Kidney (tissue), 14 donors: ENCODE measurements around the gene GRAMD4. TPM values are rescaled to one million over a fixed set of nuclear protein-coding genes. Genes with fewer than 3 reads are reported as not detected.

Experiments
- DNase-seq, 5 donors: peaks; one replicate each; pipeline ENCODE4 v3.0.0-alpha.2; 2013 to 2020
- FAIRE-seq: peaks from 2 replicates; lab custom pipeline; 2012; peaks lifted over from hg19 to GRCh38; lab: Jason Lieb, UNC
- H3K27ac ChIP-seq, 2 donors: one replicate each; pipeline ENCODE4 v1.7.0; 2013; ENCODE audit warnings: low read depth in 2 of 2, low read length in 2 of 2, inconsistent platforms in 1 of 2
- H3K27me3 ChIP-seq: one replicate; pipeline ENCODE4 v1.7.1; 2013; ENCODE audit warnings: low read length, inconsistent platforms; ENCODE audit not compliant: control insufficient read depth, insufficient read depth
- H3K36me3 ChIP-seq, 3 donors: one replicate each; pipeline versions ENCODE4 v1.7.0 to v1.7.1; 2013; ENCODE audit warnings: low read length in 3 of 3, control low read depth in 1 of 3, inconsistent platforms in 1 of 3; ENCODE audit not compliant: insufficient read depth in 3 of 3, control insufficient read depth in 2 of 3
- H3K4me1 ChIP-seq, 3 donors: one replicate each; pipeline versions ENCODE4 v1.7.0 to v1.7.1; 2013; ENCODE audit warnings: low read length in 3 of 3, inconsistent platforms in 1 of 3, low read depth in 1 of 3; ENCODE audit not compliant: control insufficient read depth in 2 of 3, insufficient read depth in 2 of 3
- H3K4me3 ChIP-seq, 3 donors: one replicate each; pipeline versions ENCODE4 v1.7.0 to v1.8.1; 2013; ENCODE audit warnings: low read length in 3 of 3, control low read depth in 1 of 3, inconsistent platforms in 1 of 3
- H3K9ac ChIP-seq, 3 donors: one replicate each; pipeline versions ENCODE4 v1.7.0 to v1.7.1; 2013; ENCODE audit warnings: low read length in 3 of 3, control low read depth in 1 of 3, inconsistent platforms in 1 of 3
- H3K9me3 ChIP-seq, 3 donors: one replicate each; pipeline versions ENCODE4 v1.7.0 to v1.7.1; 2013; ENCODE audit warnings: low read length in 3 of 3, control low read depth in 1 of 3, inconsistent platforms in 1 of 3; ENCODE audit not compliant: control insufficient read depth in 2 of 3, insufficient read depth in 1 of 3
- intact Hi-C: fragments of 100-400 bp; cut with DNase I; formaldehyde crosslinking; loops from one replicate; pipeline ENCODE4 v1.11.1; 2022
- polyA plus RNA-seq: library from polyadenylated mRNA; stranded (reverse); fragments of 350-450 nt; fragmentation: Illumina TruSeq; extraction: RNeasy Lipid Tissue Mini Kit (QIAGEN cat#74804); gene quantifications from one replicate; pipeline ENCODE4 v1.2.3, GENCODE V29; 2014; ENCODE audit warnings: low read depth, low replicate concordance; ENCODE audit not compliant: insufficient read depth
- total RNA-seq: library from RNA; stranded (reverse); fragmentation: NEBNext Ultra II Directional; extraction: Animal tissue kit (Norgen Biotek cat#: 25700); gene quantifications from one replicate; pipeline ENCODE4 v1.2.1, GENCODE V29; 2021
- TF ChIP-seq, protein P1 (sequence below): IDR thresholded peaks from 3 replicates; pipeline ENCODE4 v1.5.1; 2012; ENCODE audit warnings: mild to moderate bottlenecking, moderate library complexity, borderline replicate concordance; ENCODE audit not compliant: insufficient read depth; ENCODE audit errors: extremely low read depth
- donor health status: control.
- donor health status: control.
- donor health status: control.
- donor health status: control.
- donor health status: control.
- donor health status: DM: yes; HTN: yes; CAD: no.
- donor health status: Normal renal cell carcinoma (clear cell type).

GRAMD4 gene
- total and polyA plus RNA-seq, 2 donors from 2014 or later = 12.1 to 58.2 TPM

DNA sequence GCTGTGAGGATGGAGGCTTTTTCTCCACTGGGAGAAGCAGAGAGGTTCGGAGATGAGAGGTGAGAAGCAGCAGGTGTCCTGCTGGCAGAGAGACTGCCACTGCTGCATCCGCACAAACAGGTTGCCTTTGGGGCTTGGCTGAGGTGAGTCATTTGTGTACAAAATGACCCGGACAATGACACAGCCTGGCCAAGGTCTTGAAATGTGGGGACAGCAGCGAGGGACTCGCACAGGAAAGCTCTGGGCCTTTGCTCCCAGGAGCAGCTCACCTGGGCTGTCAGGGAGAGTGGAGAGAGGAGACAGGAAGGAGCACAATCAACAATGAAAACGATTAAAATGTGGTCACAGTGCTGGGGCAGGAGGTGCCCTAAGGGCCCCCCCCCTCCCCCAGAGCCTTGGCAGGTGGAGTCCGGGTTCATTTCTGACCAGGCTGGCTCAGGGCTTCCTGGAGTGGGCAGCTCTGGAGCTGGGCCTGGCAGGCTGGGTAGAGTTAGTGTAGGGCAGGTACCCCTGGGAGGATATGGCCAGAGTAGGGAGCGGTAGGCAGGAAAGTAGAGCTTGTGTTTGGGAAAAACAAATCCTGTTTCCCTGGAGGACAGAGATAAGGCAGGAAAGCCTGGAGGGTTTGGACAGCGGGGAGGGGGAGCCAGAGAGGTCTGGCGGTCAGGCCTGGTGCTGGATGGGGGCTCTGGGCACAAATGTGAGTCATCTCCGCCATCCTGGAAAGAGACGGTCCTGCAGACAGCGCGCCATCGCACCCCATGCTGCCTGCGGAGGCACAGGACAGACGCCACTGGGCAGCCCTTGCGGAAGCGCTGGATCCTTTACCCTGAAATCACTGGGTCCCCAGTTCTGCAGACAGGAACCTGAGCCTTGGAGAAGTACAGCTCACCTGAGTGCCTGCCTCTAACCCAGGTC, 44.9 kb upstream of the GRAMD4 start:
- DNase-seq = peak in 2 of 5 donors; percentile 32 to 81
- H3K9ac ChIP-seq = peak overlapping the region in 1 of 3 donors; percentile 36

DNA sequence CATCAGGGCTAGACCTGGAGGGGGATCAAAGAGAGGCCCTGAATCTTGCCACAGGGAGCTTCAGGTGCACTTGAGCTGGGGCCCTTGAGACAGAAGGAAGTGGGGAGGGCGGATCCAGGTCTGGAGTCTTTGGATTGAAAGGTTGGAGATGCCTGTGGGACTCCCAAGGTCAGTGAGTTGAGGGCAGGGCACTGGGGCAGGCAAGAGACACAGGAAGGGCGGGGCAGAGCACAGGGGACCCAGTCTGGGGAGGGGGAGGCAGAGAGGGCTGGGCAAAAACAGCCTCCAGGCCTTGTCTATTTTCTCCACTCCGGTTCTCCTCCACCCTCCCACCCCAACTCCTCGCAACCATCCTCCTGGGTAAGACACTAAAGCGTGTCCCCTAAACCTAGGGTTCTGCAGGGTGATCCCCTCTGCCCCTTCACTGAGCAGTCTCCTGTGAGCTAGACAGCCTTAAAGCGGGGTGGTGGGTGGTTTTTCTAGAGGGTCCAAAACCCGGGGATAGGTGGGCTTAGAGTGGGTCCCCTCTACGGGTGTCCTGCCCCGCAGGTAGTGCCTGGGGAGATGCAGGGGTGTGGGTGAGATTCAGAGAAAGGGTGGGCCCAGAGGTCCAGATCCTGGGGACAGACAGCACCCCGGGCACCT, 44.2 kb upstream of the GRAMD4 start:
- Histone ChIP-seq H3K4me1 (peaks cover 0 to 36% (median 17%) of the 10 kb centered on the region in 3 donors), H3K9me3 (peaks cover 0 to 4% (median 0%) of the 10 kb centered on the region in 3 donors), H3K27me3 (no peaks in the 10 kb centered on the region), H3K27ac (peak overlapping the region; percentile 28 to 63), H3K36me3 (no peaks in the 10 kb centered on the region), H3K4me3 (peak overlapping the region in 2 of 3 donors; percentile 2 to 49), H3K9ac (peak overlapping the region in 1 of 3 donors; percentile 22)
- intact Hi-C loops = no loop called here
- DNase-seq (peak in 1 of 5 donors; percentile 73), FAIRE-seq (no peak)
- TF ChIP-seq, protein P1, sequence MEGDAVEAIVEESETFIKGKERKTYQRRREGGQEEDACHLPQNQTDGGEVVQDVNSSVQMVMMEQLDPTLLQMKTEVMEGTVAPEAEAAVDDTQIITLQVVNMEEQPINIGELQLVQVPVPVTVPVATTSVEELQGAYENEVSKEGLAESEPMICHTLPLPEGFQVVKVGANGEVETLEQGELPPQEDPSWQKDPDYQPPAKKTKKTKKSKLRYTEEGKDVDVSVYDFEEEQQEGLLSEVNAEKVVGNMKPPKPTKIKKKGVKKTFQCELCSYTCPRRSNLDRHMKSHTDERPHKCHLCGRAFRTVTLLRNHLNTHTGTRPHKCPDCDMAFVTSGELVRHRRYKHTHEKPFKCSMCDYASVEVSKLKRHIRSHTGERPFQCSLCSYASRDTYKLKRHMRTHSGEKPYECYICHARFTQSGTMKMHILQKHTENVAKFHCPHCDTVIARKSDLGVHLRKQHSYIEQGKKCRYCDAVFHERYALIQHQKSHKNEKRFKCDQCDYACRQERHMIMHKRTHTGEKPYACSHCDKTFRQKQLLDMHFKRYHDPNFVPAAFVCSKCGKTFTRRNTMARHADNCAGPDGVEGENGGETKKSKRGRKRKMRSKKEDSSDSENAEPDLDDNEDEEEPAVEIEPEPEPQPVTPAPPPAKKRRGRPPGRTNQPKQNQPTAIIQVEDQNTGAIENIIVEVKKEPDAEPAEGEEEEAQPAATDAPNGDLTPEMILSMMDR = no peak

More for the DNA sequence above, 44.9 kb upstream of the GRAMD4 start:
- Histone ChIP-seq H3K27me3 (no peaks in the 10 kb centered on the region), H3K27ac (peak overlapping the region; percentile 63 to 72), H3K9me3 (peaks cover 0 to 4% (median 0%) of the 10 kb centered on the region in 3 donors), H3K4me1 (peaks cover 0 to 34% (median 15%) of the 10 kb centered on the region in 3 donors), H3K36me3 (no peaks in the 10 kb centered on the region), H3K4me3 (no peak overlapping the region)
- TF ChIP-seq, protein P1 = no peak
- intact Hi-C loops = no loop called here
- FAIRE-seq = no peak

DNA sequence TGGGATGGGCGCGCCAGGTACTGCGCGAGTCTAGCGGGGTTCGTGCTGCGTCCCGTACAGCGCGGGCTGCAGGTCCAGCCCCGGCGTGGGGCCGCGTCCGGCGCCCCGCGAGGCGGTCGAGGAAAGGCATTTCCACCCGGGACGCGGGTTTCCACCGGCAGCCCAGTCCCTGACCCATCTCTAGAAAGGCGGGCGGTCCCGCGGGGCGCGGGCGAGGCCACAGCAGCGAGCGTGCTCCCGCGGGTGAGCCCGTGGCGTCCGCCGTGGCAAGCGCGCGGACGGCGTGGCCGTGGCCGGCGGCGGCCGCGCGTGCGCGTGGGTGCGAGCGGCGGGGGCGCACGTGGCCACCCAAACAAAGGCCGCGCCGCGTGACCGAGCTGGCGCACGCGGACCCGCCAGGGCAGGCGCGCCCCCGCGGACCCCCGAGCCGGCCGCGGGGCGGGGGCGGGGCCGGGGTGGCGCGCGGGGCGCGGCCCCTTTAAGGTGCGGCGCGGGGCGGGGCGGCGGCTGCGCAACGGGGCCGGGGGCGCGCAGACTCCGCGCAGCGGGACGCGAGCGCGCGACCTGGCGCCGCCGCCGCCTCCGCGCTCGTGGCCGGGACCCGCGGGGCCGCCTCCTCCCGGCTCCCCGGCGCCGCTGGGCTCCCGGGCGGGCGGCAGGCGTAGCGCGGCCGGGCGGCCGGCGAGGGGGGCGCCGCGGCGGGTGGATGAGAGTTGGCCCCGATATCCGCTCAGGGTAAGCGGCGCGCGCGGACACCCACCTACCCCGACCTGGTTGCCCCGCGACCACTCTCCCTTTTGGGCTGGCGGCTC, 43.4 kb upstream of the GRAMD4 start:
- DNase-seq = peak; percentile 45 to 82 (median 65)
- intact Hi-C loops = no loop called here

More for the DNA sequence above, 43.4 kb upstream of the GRAMD4 start:
- FAIRE-seq = no peak
- Histone ChIP-seq H3K4me3 (peak overlapping the region in 2 of 3 donors; percentile 2 to 49), H3K36me3 (no peaks in the 10 kb centered on the region), H3K27me3 (no peaks in the 10 kb centered on the region), H3K9me3 (peaks cover 0 to 3% (median 0%) of the 10 kb centered on the region in 3 donors), H3K27ac (no peak overlapping the region), H3K9ac (peak overlapping the region in 1 of 3 donors; percentile 22), H3K4me1 (peaks cover 0 to 42% (median 24%) of the 10 kb centered on the region in 3 donors)
- TF ChIP-seq, protein P1 = no peak
